WTC11 (cell line): Measurements from ENCODE around the gene CHRNA3.

Experiments
- ETV6 ChIP-seq: sonication (generic); formaldehyde crosslinking; IDR thresholded peaks from 2 replicates; pipeline ENCODE4 v1.8.1; 2022; ENCODE audit warnings: mild to moderate bottlenecking, missing genetic modification reagents
- RELA ChIP-seq: sonication (generic); formaldehyde crosslinking; IDR thresholded peaks from 2 replicates; pipeline ENCODE4 v1.8.1; 2022; ENCODE audit warnings: missing genetic modification reagents, mild to moderate bottlenecking, borderline replicate concordance
- ZNF317 ChIP-seq: sonication (generic); formaldehyde crosslinking; IDR thresholded peaks from 2 replicates; pipeline ENCODE4 v1.8.1; 2023; ENCODE audit warnings: low read depth, mild to moderate bottlenecking, moderate library complexity, missing genetic modification reagents, borderline replicate concordance
- TF ChIP-seq, protein P1 (sequence below): sonication (generic); formaldehyde crosslinking; conservative IDR thresholded peaks from 2 replicates; pipeline ENCODE4 v1.8.1; 2022; ENCODE audit warnings: mild to moderate bottlenecking, missing genetic modification reagents
- TF ChIP-seq, protein P2 (sequence below): fragments of 200-600 bp; IDR thresholded peaks from 2 replicates; pipeline ENCODE4 v1.8.0; 2022; ENCODE audit warnings: antibody characterized with exemption
- TF ChIP-seq, protein P3 (sequence below): sonication (generic); formaldehyde crosslinking; IDR thresholded peaks from 2 replicates; pipeline ENCODE4 v1.8.0; 2022; ENCODE audit warnings: mild to moderate bottlenecking, missing genetic modification reagents
- TF ChIP-seq, protein P4 (sequence below): fragments of 250-450 bp; sonication (Bioruptor Pico); IDR thresholded peaks from 2 replicates; pipeline ENCODE4 v2.1.2; 2022; ENCODE audit warnings: mild to moderate bottlenecking, moderate library complexity

DNA sequence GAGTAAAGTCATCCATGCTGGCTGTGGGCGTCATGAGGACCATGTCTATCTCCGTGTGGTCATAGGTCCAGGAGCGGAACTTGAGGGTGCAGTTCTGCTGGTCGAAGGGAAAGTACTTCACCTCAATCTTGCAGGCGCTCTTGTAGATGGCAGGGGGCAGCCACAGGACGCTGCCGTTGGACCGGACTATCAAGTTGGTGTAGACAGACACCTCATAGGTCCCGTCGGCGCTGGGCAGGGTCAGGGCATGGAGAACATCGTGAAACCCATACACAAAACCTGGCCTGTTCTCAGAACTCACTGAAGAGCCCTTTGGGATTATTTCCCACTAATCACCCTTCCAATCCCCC lies 8.9 kb upstream of the CHRNA3 start:
- TF ChIP-seq, protein P1, sequence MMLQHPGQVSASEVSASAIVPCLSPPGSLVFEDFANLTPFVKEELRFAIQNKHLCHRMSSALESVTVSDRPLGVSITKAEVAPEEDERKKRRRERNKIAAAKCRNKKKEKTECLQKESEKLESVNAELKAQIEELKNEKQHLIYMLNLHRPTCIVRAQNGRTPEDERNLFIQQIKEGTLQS (CRISPR knock-in tag): no peak
- TF ChIP-seq, protein P2, sequence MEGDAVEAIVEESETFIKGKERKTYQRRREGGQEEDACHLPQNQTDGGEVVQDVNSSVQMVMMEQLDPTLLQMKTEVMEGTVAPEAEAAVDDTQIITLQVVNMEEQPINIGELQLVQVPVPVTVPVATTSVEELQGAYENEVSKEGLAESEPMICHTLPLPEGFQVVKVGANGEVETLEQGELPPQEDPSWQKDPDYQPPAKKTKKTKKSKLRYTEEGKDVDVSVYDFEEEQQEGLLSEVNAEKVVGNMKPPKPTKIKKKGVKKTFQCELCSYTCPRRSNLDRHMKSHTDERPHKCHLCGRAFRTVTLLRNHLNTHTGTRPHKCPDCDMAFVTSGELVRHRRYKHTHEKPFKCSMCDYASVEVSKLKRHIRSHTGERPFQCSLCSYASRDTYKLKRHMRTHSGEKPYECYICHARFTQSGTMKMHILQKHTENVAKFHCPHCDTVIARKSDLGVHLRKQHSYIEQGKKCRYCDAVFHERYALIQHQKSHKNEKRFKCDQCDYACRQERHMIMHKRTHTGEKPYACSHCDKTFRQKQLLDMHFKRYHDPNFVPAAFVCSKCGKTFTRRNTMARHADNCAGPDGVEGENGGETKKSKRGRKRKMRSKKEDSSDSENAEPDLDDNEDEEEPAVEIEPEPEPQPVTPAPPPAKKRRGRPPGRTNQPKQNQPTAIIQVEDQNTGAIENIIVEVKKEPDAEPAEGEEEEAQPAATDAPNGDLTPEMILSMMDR: no peak
- TF ChIP-seq, protein P3, sequence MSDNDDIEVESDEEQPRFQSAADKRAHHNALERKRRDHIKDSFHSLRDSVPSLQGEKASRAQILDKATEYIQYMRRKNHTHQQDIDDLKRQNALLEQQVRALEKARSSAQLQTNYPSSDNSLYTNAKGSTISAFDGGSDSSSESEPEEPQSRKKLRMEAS (CRISPR knock-in tag): no peak
- no peak for TF ChIP-seq ETV6 (CRISPR knock-in tag)
- TF ChIP-seq ZNF317 (CRISPR knock-in tag): no peak
- TF ChIP-seq, protein P4, sequence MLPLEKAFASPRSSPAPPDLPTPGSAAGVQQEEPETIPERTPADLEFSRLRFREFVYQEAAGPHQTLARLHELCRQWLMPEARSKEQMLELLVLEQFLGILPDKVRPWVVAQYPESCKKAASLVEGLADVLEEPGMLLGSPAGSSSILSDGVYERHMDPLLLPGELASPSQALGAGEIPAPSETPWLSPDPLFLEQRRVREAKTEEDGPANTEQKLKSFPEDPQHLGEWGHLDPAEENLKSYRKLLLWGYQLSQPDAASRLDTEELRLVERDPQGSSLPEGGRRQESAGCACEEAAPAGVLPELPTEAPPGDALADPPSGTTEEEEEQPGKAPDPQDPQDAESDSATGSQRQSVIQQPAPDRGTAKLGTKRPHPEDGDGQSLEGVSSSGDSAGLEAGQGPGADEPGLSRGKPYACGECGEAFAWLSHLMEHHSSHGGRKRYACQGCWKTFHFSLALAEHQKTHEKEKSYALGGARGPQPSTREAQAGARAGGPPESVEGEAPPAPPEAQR (CRISPR knock-in tag): no peak
- TF ChIP-seq RELA (CRISPR knock-in tag): no peak
